GM23338 (cell line): ENCODE data around the gene TRAF2. TPM values are rescaled to one million over a fixed set of nuclear protein-coding genes. Genes with fewer than 3 reads are reported as not detected.

Experiments
- ATAC-seq: fragments of 200-7000 bp; cut with Tn5 transposase; 3 replicates; pipeline ENCODE4 v1.9.1; 2020
- DNase-seq: peaks from one replicate; pipeline ENCODE4 v3.0.0-alpha.2; 2015; ENCODE audit warnings: low spot score
- H2AFZ ChIP-seq: fragments of 200-600 bp; sonication (generic); 2 replicates; pipeline ENCODE4 v1.8.0; 2016; ENCODE audit warnings: antibody characterized with exemption, mild to moderate bottlenecking, moderate library complexity
- H3F3A ChIP-seq: fragments of 200-600 bp; sonication (generic); replicated peaks from 2 replicates; pipeline ENCODE4 v1.8.0; 2017; ENCODE audit warnings: antibody characterized with exemption, mixed run types, low read depth
- H3K27ac ChIP-seq: fragments of 200-600 bp; sonication (generic); 2 replicates; pipeline ENCODE4 v1.6.1; 2016; ENCODE audit warnings: low read depth
- H3K27me3 ChIP-seq: fragments of 200-600 bp; sonication (generic); 2 replicates; pipeline ENCODE4 v1.8.0; 2016; ENCODE audit warnings: mild to moderate bottlenecking, mixed run types, moderate library complexity; ENCODE audit not compliant: insufficient read depth
- H3K36me3 ChIP-seq: fragments of 200-600 bp; sonication (generic); 2 replicates; pipeline ENCODE4 v1.8.0; 2016; ENCODE audit warnings: mild to moderate bottlenecking; ENCODE audit not compliant: insufficient read depth
- H3K4me1 ChIP-seq: fragments of 200-600 bp; sonication (generic); 2 replicates; pipeline ENCODE4 v1.8.0; 2016; ENCODE audit warnings: mild to moderate bottlenecking, moderate library complexity; ENCODE audit not compliant: insufficient read depth
- H3K4me2 ChIP-seq: fragments of 200-600 bp; sonication (generic); 2 replicates; pipeline ENCODE4 v1.7.1; 2017; ENCODE audit warnings: mixed run types
- H3K4me3 ChIP-seq: fragments of 200-600 bp; sonication (generic); 2 replicates; pipeline ENCODE4 v1.6.1; 2016; ENCODE audit warnings: mixed run types
- H3K79me2 ChIP-seq: fragments of 200-600 bp; sonication (generic); replicated peaks from 2 replicates; pipeline ENCODE4 v1.8.0; 2017; ENCODE audit warnings: mild to moderate bottlenecking; ENCODE audit not compliant: insufficient read depth
- H3K9me2 ChIP-seq: fragments of 200-600 bp; sonication (generic); 2 replicates; pipeline ENCODE4 v1.8.0; 2017; ENCODE audit not compliant: insufficient read depth
- H4K20me1 ChIP-seq: fragments of 200-600 bp; sonication (generic); replicated peaks from 2 replicates; pipeline ENCODE4 v1.8.0; 2017; ENCODE audit warnings: mild to moderate bottlenecking; ENCODE audit not compliant: insufficient read depth
- H3K27ac Mint-ChIP-seq: 2 replicates; pipeline ENCODE4 v1.8.0; 2020; ENCODE audit warnings: inconsistent platforms, mild to moderate bottlenecking, moderate library complexity, mixed read lengths
- H3K27me3 Mint-ChIP-seq: 3 replicates; pipeline ENCODE4 v1.8.0; 2022; ENCODE audit warnings: low read depth, mild to moderate bottlenecking, moderate library complexity, mixed read lengths, inconsistent platforms; ENCODE audit not compliant: insufficient read depth, poor library complexity
- H3K36me3 Mint-ChIP-seq: 3 replicates; pipeline ENCODE4 v1.8.0; 2021; ENCODE audit warnings: low read depth, mild to moderate bottlenecking, inconsistent platforms, moderate library complexity, mixed read lengths
- H3K4me1 Mint-ChIP-seq: 3 replicates; pipeline ENCODE4 v1.8.0; 2020; ENCODE audit warnings: mild to moderate bottlenecking, inconsistent platforms, mixed read lengths
- H3K4me3 Mint-ChIP-seq: 3 replicates; pipeline ENCODE4 v1.8.0; 2021; ENCODE audit warnings: moderate library complexity, mild to moderate bottlenecking, inconsistent platforms, mixed read lengths
- H3K9me3 Mint-ChIP-seq: 3 replicates; pipeline ENCODE4 v1.8.0; 2020; ENCODE audit warnings: moderate library complexity, mild to moderate bottlenecking, inconsistent platforms, mixed read lengths
- EZH2 ChIP-seq: fragments of 200-600 bp; sonication (generic); IDR thresholded peaks from one replicate; pipeline ENCODE4 v1.8.0; 2017; ENCODE audit warnings: antibody characterized with exemption, mild to moderate bottlenecking, low read depth; ENCODE audit not compliant: unreplicated experiment
- NANOG ChIP-seq: IDR thresholded peaks from 2 replicates; pipeline ENCODE4 v1.6.1; 2016; ENCODE audit warnings: antibody characterized with exemption, borderline replicate concordance
- POLR2AphosphoS5 ChIP-seq: IDR thresholded peaks from 2 replicates; pipeline ENCODE4 v1.6.1; 2016; ENCODE audit warnings: antibody characterized with exemption, low read depth
- STAT1 ChIP-seq: IDR thresholded peaks from one replicate; pipeline ENCODE4 v1.6.1; 2016; ENCODE audit warnings: antibody characterized with exemption; ENCODE audit not compliant: unreplicated experiment
- ZNF114 ChIP-seq: fragments of 250-450 bp; sonication (Bioruptor Pico); IDR thresholded peaks from 2 replicates; pipeline ENCODE4 v1.5.0; 2020; ENCODE audit warnings: mild to moderate bottlenecking, moderate library complexity
- ZNF331 ChIP-seq: fragments of 250-450 bp; sonication (Bioruptor Pico); IDR thresholded peaks from 2 replicates; pipeline ENCODE4 v1.5.0; 2020; ENCODE audit warnings: low read depth, mild to moderate bottlenecking, moderate library complexity
- polyA plus RNA-seq: library from polyadenylated mRNA; unstranded; fragments of >200 nt; fragmentation: Nextera tagmentation; extraction: Ambion mirVana; gene quantifications from 2 replicates; pipeline ENCODE4 v1.2.1, GENCODE V29; 2016
- total RNA-seq: library from RNA; depleted of rRNA; stranded (reverse); fragments of >200 nt; shearing (Covaris generic); gene quantifications from 2 replicates; pipeline ENCODE4 v1.2.3, GENCODE V29; 2014
- TF ChIP-seq, protein P1 (sequence below), 2 experiments: fragments of 200-600 bp in 1 of 2; sonication (generic) in 1 of 2; conservative IDR thresholded peaks; 2 replicates each; pipeline versions ENCODE4 v1.5.1 to v1.6.1; 2016 to 2017; ENCODE audit warnings: antibody characterized with exemption in 2 of 2, low read depth in 2 of 2, mild to moderate bottlenecking in 2 of 2, moderate library complexity in 1 of 2
- TF ChIP-seq, protein P2 (sequence below): fragments of 250-450 bp; sonication (Bioruptor Pico); IDR thresholded peaks from 2 replicates; pipeline ENCODE4 v1.5.0; 2020; ENCODE audit warnings: mild to moderate bottlenecking, moderate library complexity
- TF ChIP-seq, protein P3 (sequence below): IDR thresholded peaks from 2 replicates; pipeline ENCODE4 v1.6.1; 2016; ENCODE audit warnings: antibody characterized with exemption

The TRAF2 gene
- total and polyA plus RNA-seq, 2 experiments from 2014 or later = 25.4 to 39.9 TPM

DNA sequence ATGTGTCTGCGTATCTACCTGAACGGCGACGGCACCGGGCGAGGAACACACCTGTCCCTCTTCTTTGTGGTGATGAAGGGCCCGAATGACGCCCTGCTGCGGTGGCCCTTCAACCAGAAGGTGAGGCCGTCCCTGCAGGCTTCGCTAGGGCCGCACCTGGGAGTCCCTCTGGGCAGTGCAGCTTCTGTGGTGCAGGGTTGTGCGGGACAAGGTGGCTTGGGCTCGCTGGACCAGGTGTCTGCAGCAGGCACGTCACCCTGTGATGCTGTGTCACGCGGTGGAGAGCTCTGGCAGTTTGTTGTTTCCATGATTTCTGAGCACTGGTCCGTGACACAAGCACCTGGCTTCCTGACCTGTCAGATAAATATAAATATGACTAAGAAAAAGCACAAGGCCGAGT lies 37.6 kb downstream of the TRAF2 start:
- H3K4me1 ChIP-seq = no peaks in the 10 kb centered on the region
- H2AFZ ChIP-seq = no peak overlapping the region
- H3K4me1 Mint-ChIP-seq = no peaks in the 10 kb centered on the region
- ATAC-seq = no peak
- 0 out of 2 replicates have a peak, but pooled peaks cover 5% of the 10 kb centered on the region for H3F3A ChIP-seq
- H3K36me3 ChIP-seq = peaks cover 8% of the 10 kb centered on the region
- no peak overlapping the region for H3K27ac ChIP-seq
- peaks cover 12% of the 10 kb centered on the region for H3K27me3 Mint-ChIP-seq
- H3K27ac Mint-ChIP-seq = no peak overlapping the region
- no peaks in the 10 kb centered on the region for H3K79me2 ChIP-seq
- H4K20me1 ChIP-seq = no peaks in the 10 kb centered on the region
- no peaks in the 10 kb centered on the region for H3K27me3 ChIP-seq
- H3K4me3 Mint-ChIP-seq = no peak overlapping the region
- no peak overlapping the region for H3K4me2 ChIP-seq
- no peak for DNase-seq
- no peaks in the 10 kb centered on the region for H3K9me2 ChIP-seq
- H3K36me3 Mint-ChIP-seq = peaks cover 54% of the 10 kb centered on the region
- no peak overlapping the region for H3K4me3 ChIP-seq
- TF ChIP-seq STAT1 (no peak), EZH2 (no peak), ZNF331 (CRISPR knock-in tag) (no peak), NANOG (no peak), ZNF114 (CRISPR knock-in tag) (no peak), POLR2AphosphoS5 (no peak)
- TF ChIP-seq, protein P1, sequence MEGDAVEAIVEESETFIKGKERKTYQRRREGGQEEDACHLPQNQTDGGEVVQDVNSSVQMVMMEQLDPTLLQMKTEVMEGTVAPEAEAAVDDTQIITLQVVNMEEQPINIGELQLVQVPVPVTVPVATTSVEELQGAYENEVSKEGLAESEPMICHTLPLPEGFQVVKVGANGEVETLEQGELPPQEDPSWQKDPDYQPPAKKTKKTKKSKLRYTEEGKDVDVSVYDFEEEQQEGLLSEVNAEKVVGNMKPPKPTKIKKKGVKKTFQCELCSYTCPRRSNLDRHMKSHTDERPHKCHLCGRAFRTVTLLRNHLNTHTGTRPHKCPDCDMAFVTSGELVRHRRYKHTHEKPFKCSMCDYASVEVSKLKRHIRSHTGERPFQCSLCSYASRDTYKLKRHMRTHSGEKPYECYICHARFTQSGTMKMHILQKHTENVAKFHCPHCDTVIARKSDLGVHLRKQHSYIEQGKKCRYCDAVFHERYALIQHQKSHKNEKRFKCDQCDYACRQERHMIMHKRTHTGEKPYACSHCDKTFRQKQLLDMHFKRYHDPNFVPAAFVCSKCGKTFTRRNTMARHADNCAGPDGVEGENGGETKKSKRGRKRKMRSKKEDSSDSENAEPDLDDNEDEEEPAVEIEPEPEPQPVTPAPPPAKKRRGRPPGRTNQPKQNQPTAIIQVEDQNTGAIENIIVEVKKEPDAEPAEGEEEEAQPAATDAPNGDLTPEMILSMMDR (conservative IDR thresholded peaks at IDR 0.05; ENCODE audit: low read depth in 2 of 2) = no peak
- H3K9me3 Mint-ChIP-seq = no peaks in the 10 kb centered on the region; the same call in 2 of the 3 replicates

DNA sequence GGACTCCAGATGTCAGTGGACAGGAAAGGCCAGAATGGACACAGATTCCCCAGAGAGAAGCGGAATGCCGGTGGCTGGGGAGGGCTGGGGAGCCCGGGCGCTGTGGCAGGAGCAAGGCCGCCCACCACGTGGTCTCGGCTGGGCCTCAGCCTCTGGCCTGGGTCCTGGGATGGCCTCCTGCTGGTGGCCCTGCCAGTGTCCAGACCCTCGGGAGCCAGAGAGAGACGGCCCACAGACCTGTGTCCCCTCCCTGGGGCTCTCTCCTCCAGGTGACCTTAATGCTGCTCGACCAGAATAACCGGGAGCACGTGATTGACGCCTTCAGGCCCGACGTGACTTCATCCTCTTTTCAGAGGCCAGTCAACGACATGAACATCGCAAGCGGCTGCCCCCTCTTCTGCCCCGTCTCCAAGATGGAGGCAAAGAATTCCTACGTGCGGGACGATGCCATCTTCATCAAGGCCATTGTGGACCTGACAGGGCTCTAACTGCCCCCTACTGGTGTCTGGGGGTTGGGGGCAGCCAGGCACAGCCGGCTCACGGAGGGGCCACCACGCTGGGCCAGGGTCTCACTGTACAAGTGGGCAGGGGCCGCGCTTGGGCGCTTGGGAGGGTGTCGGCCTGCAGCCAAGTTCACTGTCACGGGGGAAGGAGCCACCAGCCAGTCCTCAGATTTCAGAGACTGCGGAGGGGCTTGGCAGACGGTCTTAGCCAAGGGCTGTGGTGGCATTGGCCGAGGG lies 39.3 kb downstream of the TRAF2 start:
- H3K9me3 Mint-ChIP-seq = no peaks in the 10 kb centered on the region; the same call in 2 of the 3 replicates
- no peaks in the 10 kb centered on the region for H3K79me2 ChIP-seq
- no peaks in the 10 kb centered on the region for H3K9me2 ChIP-seq
- H3K36me3 ChIP-seq = peaks cover 4% of the 10 kb centered on the region; the same call in 1 of the 2 replicates
- TF ChIP-seq, protein P2, sequence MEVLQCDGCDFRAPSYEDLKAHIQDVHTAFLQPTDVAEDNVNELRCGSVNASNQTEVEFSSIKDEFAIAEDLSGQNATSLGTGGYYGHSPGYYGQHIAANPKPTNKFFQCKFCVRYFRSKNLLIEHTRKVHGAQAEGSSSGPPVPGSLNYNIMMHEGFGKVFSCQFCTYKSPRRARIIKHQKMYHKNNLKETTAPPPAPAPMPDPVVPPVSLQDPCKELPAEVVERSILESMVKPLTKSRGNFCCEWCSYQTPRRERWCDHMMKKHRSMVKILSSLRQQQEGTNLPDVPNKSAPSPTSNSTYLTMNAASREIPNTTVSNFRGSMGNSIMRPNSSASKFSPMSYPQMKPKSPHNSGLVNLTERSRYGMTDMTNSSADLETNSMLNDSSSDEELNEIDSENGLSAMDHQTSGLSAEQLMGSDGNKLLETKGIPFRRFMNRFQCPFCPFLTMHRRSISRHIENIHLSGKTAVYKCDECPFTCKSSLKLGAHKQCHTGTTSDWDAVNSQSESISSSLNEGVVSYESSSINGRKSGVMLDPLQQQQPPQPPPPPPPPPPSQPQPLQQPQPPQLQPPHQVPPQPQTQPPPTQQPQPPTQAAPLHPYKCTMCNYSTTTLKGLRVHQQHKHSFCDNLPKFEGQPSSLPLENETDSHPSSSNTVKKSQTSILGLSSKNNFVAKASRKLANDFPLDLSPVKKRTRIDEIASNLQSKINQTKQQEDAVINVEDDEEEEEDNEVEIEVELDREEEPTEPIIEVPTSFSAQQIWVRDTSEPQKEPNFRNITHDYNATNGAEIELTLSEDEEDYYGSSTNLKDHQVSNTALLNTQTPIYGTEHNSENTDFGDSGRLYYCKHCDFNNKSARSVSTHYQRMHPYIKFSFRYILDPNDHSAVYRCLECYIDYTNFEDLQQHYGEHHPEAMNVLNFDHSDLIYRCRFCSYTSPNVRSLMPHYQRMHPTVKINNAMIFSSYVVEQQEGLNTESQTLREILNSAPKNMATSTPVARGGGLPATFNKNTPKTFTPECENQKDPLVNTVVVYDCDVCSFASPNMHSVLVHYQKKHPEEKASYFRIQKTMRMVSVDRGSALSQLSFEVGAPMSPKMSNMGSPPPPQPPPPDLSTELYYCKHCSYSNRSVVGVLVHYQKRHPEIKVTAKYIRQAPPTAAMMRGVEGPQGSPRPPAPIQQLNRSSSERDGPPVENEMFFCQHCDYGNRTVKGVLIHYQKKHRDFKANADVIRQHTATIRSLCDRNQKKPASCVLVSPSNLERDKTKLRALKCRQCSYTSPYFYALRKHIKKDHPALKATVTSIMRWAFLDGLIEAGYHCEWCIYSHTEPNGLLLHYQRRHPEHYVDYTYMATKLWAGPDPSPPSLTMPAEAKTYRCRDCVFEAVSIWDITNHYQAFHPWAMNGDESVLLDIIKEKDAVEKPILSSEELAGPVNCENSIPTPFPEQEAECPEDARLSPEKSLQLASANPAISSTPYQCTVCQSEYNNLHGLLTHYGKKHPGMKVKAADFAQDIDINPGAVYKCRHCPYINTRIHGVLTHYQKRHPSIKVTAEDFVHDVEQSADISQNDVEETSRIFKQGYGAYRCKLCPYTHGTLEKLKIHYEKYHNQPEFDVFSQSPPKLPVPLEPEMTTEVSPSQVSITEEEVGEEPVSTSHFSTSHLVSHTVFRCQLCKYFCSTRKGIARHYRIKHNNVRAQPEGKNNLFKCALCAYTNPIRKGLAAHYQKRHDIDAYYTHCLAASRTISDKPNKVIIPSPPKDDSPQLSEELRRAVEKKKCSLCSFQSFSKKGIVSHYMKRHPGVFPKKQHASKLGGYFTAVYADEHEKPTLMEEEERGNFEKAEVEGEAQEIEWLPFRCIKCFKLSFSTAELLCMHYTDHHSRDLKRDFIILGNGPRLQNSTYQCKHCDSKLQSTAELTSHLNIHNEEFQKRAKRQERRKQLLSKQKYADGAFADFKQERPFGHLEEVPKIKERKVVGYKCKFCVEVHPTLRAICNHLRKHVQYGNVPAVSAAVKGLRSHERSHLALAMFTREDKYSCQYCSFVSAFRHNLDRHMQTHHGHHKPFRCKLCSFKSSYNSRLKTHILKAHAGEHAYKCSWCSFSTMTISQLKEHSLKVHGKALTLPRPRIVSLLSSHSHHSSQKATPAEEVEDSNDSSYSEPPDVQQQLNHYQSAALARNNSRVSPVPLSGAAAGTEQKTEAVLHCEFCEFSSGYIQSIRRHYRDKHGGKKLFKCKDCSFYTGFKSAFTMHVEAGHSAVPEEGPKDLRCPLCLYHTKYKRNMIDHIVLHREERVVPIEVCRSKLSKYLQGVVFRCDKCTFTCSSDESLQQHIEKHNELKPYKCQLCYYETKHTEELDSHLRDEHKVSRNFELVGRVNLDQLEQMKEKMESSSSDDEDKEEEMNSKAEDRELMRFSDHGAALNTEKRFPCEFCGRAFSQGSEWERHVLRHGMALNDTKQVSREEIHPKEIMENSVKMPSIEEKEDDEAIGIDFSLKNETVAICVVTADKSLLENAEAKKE (CRISPR knock-in tag) = no peak
- TF ChIP-seq, protein P1 (conservative IDR thresholded peaks at IDR 0.05; ENCODE audit: low read depth in 2 of 2) = peak in 1 of 2 experiments; percentile 44; a peak in 3 of 4 replicates
- TF ChIP-seq, protein P3, sequence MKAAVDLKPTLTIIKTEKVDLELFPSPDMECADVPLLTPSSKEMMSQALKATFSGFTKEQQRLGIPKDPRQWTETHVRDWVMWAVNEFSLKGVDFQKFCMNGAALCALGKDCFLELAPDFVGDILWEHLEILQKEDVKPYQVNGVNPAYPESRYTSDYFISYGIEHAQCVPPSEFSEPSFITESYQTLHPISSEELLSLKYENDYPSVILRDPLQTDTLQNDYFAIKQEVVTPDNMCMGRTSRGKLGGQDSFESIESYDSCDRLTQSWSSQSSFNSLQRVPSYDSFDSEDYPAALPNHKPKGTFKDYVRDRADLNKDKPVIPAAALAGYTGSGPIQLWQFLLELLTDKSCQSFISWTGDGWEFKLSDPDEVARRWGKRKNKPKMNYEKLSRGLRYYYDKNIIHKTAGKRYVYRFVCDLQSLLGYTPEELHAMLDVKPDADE = no peak
- TF ChIP-seq POLR2AphosphoS5 (no peak), ZNF331 (CRISPR knock-in tag) (no peak), STAT1 (no peak)
- no peak overlapping the region for H3K27ac ChIP-seq
- H3K36me3 Mint-ChIP-seq = peaks cover 49% of the 10 kb centered on the region
- H2AFZ ChIP-seq = no peak overlapping the region
- no peaks in the 10 kb centered on the region for H3K4me1 Mint-ChIP-seq
- 0 out of 2 replicates have a peak, but pooled peaks cover 3% of the 10 kb centered on the region for H4K20me1 ChIP-seq
- no peak overlapping the region for H3K4me2 ChIP-seq
- H3K4me3 ChIP-seq = no peak overlapping the region
- no peaks in the 10 kb centered on the region for H3K4me1 ChIP-seq
- H3K4me3 Mint-ChIP-seq = no peak overlapping the region
- no peak overlapping the region for H3K27ac Mint-ChIP-seq
- no peak for DNase-seq
- no peaks in the 10 kb centered on the region for H3K27me3 ChIP-seq
- peaks cover 8% of the 10 kb centered on the region for H3K27me3 Mint-ChIP-seq
- ATAC-seq = peak; percentile 49
- 0 out of 2 replicates have a peak, but pooled peaks cover 5% of the 10 kb centered on the region for H3F3A ChIP-seq
